ENCODE results near the gene M6PR. TPM values are rescaled to one million over a fixed set of nuclear protein-coding genes. Genes with fewer than 3 reads are reported as not detected.

The M6PR gene
- total RNA-seq, 2 experiments from 2014 or later, result 53.4 to 55.8 TPM

DNA sequence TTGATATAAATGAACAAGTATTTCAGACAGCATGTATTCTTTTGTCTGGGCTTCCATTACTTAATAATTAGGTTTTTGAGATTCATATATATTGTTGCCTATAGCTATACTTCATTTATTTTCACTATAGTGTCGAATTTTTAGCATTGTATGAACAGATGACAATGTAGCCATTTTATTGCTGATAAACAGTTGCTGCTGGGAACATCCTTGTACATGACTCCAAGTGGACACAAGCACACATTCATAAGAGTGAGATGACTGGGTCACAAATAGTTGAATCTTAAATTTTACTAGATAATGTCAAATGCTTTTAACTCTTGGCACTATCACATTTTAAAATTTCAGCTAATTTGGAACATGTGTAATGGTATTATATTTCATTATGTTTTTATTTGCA is 54.5 kb downstream of the M6PR start:
- DNase-seq, result no peak
- H3K36me3 Mint-ChIP-seq (ENCODE audit: low read depth), result no peaks in the 10 kb centered on the region
- Histone ChIP-seq H3K36me3 (ENCODE audit: insufficient read depth, low read length) (no peaks in the 10 kb centered on the region), H3K9me3 (ENCODE audit: control insufficient read depth in 1 of 2, insufficient read depth in 1 of 2, low read length in 2 of 2) (no peaks in the 10 kb centered on the region), H3K27ac (ENCODE audit: low read depth in 1 of 2, low read length in 2 of 2) (no peak overlapping the region), H3K27me3 (ENCODE audit: control insufficient read depth in 1 of 2, insufficient read depth in 2 of 2, low read length in 2 of 2) (no peaks in the 10 kb centered on the region), H3K4me1 (ENCODE audit: insufficient read depth, low read length) (peaks cover 3% of the 10 kb centered on the region), H3K4me3 (ENCODE audit: low read length) (no peak overlapping the region)
- H3K9me3 Mint-ChIP-seq, result no peaks in the 10 kb centered on the region
- TF ChIP-seq, protein P1, sequence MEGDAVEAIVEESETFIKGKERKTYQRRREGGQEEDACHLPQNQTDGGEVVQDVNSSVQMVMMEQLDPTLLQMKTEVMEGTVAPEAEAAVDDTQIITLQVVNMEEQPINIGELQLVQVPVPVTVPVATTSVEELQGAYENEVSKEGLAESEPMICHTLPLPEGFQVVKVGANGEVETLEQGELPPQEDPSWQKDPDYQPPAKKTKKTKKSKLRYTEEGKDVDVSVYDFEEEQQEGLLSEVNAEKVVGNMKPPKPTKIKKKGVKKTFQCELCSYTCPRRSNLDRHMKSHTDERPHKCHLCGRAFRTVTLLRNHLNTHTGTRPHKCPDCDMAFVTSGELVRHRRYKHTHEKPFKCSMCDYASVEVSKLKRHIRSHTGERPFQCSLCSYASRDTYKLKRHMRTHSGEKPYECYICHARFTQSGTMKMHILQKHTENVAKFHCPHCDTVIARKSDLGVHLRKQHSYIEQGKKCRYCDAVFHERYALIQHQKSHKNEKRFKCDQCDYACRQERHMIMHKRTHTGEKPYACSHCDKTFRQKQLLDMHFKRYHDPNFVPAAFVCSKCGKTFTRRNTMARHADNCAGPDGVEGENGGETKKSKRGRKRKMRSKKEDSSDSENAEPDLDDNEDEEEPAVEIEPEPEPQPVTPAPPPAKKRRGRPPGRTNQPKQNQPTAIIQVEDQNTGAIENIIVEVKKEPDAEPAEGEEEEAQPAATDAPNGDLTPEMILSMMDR (IDR thresholded peaks at IDR 0.05), result no peak
- no peak for ATAC-seq (ENCODE audit: poor library complexity)
- peaks cover 5% of the 10 kb centered on the region for H3K4me1 Mint-ChIP-seq (ENCODE audit: low read depth)
- H3K27me3 Mint-ChIP-seq, result no peaks in the 10 kb centered on the region
- ChIA-PET CTCF (interaction anchor here (0.9 to 1.5 kb wide), 2 partner anchors 238 to 346 kb away, joined by 3 read pairs; no protein-coding TSS in a partner anchor), POLR2A (no interaction called here)
- intact Hi-C loops (cut with DNase I, micrococcal nuclease), result no loop called here
- no peak overlapping the region for H3K4me3 Mint-ChIP-seq
- H3K27ac Mint-ChIP-seq, result no peak overlapping the region

DNA sequence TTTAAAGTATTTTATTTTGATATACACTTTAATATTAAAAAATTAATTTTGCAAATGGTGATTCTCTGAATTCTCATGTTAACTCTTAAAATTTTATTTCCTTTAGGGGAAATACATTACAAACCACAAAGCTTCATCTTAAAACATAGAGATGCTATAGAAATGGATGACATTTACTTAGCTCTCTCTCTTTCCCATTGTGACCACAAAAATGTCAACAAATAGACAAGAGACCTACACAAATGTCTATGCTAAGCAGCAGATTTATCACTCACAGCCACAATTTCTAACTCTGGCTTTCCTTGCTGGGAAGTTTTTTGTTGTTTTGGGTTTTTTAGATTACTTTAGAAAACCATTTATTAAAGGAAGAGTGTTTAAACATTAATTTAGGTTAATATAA is 55.1 kb downstream of the M6PR start:
- TF ChIP-seq, protein P1 (IDR thresholded peaks at IDR 0.05), result no peak
- Histone ChIP-seq H3K4me1 (ENCODE audit: insufficient read depth, low read length) (peaks cover 3% of the 10 kb centered on the region), H3K27me3 (ENCODE audit: control insufficient read depth in 1 of 2, insufficient read depth in 2 of 2, low read length in 2 of 2) (no peaks in the 10 kb centered on the region), H3K36me3 (ENCODE audit: insufficient read depth, low read length) (no peaks in the 10 kb centered on the region), H3K27ac (ENCODE audit: low read depth in 1 of 2, low read length in 2 of 2) (no peak overlapping the region), H3K4me3 (ENCODE audit: low read length) (no peak overlapping the region), H3K9me3 (ENCODE audit: control insufficient read depth in 1 of 2, insufficient read depth in 1 of 2, low read length in 2 of 2) (no peaks in the 10 kb centered on the region)
- Mint-ChIP-seq H3K27me3 (no peaks in the 10 kb centered on the region), H3K36me3 (ENCODE audit: low read depth) (no peaks in the 10 kb centered on the region), H3K27ac (no peak overlapping the region), H3K4me3 (no peak overlapping the region), H3K9me3 (no peaks in the 10 kb centered on the region), H3K4me1 (ENCODE audit: low read depth) (peaks cover 5% of the 10 kb centered on the region)
- ChIA-PET POLR2A (interaction anchor here (0.6 kb wide), 1 partner anchor 176 kb away, joined by 3 read pairs; no protein-coding TSS in a partner anchor), CTCF (interaction anchor here (0.9 kb wide), 1 partner anchor 345 kb away, joined by 3 read pairs; no protein-coding TSS in a partner anchor)
- intact Hi-C loops (cut with DNase I, micrococcal nuclease), result no loop called here
- DNase-seq (no peak), ATAC-seq (ENCODE audit: poor library complexity) (no peak)

DNA sequence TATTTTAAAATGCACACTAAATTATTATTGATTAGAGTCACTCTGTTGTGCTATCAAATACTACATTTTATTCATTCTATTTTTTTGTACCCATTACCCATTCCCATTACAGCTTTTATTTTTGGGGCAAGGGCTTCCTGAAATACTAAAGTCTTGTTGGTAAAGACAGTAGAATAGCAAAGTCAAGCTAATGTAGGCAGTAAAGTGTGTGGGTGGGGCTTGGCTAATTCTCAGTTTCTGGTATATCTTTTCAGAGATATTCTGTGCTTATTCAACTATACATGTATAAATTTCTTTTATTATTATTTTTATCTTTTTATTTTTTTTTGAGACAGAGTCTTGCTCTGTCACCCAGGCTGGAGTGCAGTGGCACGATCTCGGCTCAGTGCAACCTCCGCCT is 57.5 kb downstream of the M6PR start:
- Mint-ChIP-seq H3K36me3 (ENCODE audit: low read depth) (no peaks in the 10 kb centered on the region), H3K9me3 (no peaks in the 10 kb centered on the region), H3K4me1 (ENCODE audit: low read depth) (peaks cover 5% of the 10 kb centered on the region), H3K27ac (no peak overlapping the region), H3K4me3 (no peak overlapping the region), H3K27me3 (no peaks in the 10 kb centered on the region)
- H3K9me3 ChIP-seq (ENCODE audit: control insufficient read depth in 1 of 2, insufficient read depth in 1 of 2, low read length in 2 of 2), result no peaks in the 10 kb centered on the region
- ATAC-seq (ENCODE audit: poor library complexity) (no peak), DNase-seq (no peak)
- POLR2A ChIA-PET, result interaction anchor here (2.9 kb wide), 1 partner anchor 158 kb away, joined by 9 read pairs; no protein-coding TSS in a partner anchor
- H3K4me3 ChIP-seq (ENCODE audit: low read length), result no peak overlapping the region
- intact Hi-C loops (cut with DNase I, micrococcal nuclease), result loop anchor here in 1 of 2 experiments (2.0 kb wide), 2 partner anchors 157 to 347 kb away; no protein-coding TSS in a partner anchor
- CTCF ChIA-PET, result interaction anchor here (1.9 to 2.2 kb wide), 2 partner anchors 23 to 57 kb away, joined by 8 to 14 read pairs; partner anchors contain the start of gene M6PR
- H3K27me3 ChIP-seq (ENCODE audit: control insufficient read depth in 1 of 2, insufficient read depth in 2 of 2, low read length in 2 of 2), result no peaks in the 10 kb centered on the region
- TF ChIP-seq, protein P1 (IDR thresholded peaks at IDR 0.05), result no peak
- no peak overlapping the region for H3K27ac ChIP-seq (ENCODE audit: low read depth in 1 of 2, low read length in 2 of 2)
- no peaks in the 10 kb centered on the region for H3K36me3 ChIP-seq (ENCODE audit: insufficient read depth, low read length)
- peaks cover 3% of the 10 kb centered on the region for H3K4me1 ChIP-seq (ENCODE audit: insufficient read depth, low read length)

Other genes starting within 250 kb of the M6PR start
- gene A2ML1, start 127.0 kb downstream of the M6PR start, total RNA-seq, result not detected
- gene PHC1, start 35.1 kb downstream of the M6PR start, total RNA-seq, result 10 to 100 TPM; 46.6 to 47.2 TPM
- 10 to 100 TPM in 1 of 2 experiments, 1 to 10 TPM in 1; 8.4 to 10.5 TPM for gene KLRG1, start 39.9 kb upstream of the M6PR start, total RNA-seq
- gene A2M, start 166.3 kb upstream of the M6PR start, total RNA-seq, result not detected

Measured in CD4-positive, alpha-beta T cell (primary cell).